Measurements from ENCODE around the gene SLF2. TPM values are rescaled to one million over a fixed set of nuclear protein-coding genes. Genes with fewer than 3 reads are reported as not detected.

The SLF2 gene
- total RNA-seq, 2 experiments from 2014 or later = 34.9 to 37.2 TPM

Other genes with a start within 250 kb of the SLF2 start
- gene PAX2, start 167.4 kb upstream of the SLF2 start, total RNA-seq = not detected
- gene SEMA4G, start 56.5 kb downstream of the SLF2 start, total RNA-seq = under 1 TPM; 0.68 to 0.98 TPM
- 10 to 100 TPM; 47.8 to 49.3 TPM for gene MRPL43, start 74.5 kb downstream of the SLF2 start, total RNA-seq
- gene TWNK, start 74.6 kb downstream of the SLF2 start, total RNA-seq = 1 to 10 TPM; 6.4 to 7.1 TPM
- gene LZTS2, start 86.8 kb downstream of the SLF2 start, total RNA-seq = 10 to 100 TPM; 17.3 to 18.5 TPM
- gene PDZD7, start 118.2 kb downstream of the SLF2 start, total RNA-seq = 1 to 10 TPM; 1.1 to 1.9 TPM
- gene SFXN3, start 118.3 kb downstream of the SLF2 start, total RNA-seq = 10 to 100 TPM; 91.4 to 95.0 TPM
- gene KAZALD1, start 149.0 kb downstream of the SLF2 start, total RNA-seq = under 1 TPM; 0.35 to 0.53 TPM
- gene TLX1, start 218.3 kb downstream of the SLF2 start, total RNA-seq = not detected

Measured in activated CD4-positive, alpha-beta memory T cell treated with anti-CD3 and anti-CD28 coated beads, Interleukin-2, amount 10 ng/mL, durations not matched to agents 7 days and 5 days (primary cell).